Dedifferentiated amniotic fluid mesenchymal stem cell (primary cell): Measurements from ENCODE around the gene DMRTB1.

Experiments used
- DNase-seq: peaks from one replicate; pipeline ENCODE4 v3.0.0-alpha.2; 2016; ENCODE audit errors: extremely low spot score

DMRTB1 gene

DNA sequence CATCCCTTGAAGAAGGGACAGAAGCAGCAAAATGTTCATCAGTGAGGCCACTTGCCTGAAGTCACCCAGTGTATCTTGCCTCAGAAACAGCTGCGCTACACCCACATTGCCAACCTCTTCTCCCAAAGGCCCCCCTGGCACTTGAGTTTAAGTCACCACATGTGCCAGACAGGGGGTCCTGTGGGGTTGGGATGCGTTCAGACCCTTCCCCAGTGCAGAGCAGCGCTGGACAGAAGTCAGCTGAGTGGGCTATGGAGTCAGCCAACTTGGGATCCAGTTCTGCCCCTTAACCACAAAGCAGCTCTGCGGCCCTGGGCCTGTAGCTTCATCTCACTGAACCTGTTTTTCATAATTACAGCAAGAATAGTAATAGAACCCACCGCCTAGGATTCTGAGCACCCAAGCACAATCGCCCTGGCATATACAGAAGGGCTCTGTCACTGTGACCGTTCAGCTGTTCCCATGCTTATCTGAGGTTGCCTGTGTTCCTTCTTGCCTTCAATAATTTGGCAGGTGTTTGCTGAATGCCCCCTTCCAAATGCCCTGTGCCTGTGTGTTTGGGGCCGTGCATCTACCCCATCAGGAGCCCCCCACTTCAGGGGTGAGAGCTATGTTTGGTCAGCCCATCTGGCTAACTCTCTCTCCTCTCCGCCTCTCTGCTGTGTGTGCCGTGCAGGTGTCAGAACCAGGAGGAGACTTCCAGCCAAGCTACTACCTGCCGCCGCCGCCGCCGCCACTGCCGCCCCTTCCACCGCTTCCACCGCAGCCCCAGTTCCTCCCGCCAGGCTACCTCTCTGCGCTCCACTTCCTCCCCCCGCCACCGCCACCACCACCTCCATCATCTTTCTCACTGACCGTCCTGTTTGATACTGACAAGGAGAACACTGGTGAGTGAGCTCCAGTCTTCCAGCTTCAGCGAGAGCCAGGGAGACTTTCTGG, 5.0 kb downstream of the DMRTB1 start:
- no peak for DNase-seq

DNA sequence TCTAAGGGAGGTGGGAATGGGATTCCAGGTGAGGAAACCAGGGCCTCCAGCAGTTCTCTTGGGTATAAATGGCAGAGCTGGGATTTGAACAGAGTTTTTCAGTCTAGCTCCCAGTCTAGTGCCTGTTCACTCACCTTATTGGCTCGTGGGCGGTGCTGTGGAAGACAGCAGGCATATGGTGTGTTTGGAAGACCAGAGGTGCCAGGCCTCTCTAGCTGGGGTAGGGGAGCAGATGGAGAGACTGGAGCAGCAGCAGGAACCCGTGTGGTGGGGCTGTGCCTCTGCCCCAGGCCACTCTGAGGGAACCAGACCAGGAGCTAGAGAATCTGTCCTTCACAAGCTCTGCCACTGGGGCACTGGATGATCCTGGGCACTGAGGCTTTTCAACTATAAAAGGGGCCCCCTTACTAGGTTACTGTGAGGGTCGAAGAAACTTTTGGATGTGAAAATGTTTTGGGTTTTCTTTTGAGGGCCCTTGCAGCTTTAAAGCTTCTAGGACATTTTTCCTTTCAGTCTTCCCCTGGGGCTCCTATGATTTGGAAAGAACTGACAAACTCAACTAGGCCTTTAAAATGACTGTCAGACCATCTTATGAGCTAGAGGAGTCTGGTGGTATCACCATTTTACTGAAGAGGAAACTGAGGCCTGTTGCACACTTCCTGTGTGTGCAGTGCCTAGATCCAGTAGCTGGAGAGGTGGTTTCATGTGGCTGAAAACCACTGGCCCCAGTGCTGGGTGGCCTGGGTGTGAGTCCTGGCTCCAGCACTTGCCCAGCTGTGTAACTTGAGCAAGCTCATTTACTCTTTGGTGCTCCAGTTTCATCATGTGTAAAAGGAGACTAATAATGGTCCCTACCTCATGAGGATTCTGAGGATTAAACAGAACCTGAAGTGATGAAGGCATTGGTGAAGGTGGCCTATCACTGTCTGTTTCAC, 6.1 kb downstream of the DMRTB1 start:
- no peak for DNase-seq

DNA sequence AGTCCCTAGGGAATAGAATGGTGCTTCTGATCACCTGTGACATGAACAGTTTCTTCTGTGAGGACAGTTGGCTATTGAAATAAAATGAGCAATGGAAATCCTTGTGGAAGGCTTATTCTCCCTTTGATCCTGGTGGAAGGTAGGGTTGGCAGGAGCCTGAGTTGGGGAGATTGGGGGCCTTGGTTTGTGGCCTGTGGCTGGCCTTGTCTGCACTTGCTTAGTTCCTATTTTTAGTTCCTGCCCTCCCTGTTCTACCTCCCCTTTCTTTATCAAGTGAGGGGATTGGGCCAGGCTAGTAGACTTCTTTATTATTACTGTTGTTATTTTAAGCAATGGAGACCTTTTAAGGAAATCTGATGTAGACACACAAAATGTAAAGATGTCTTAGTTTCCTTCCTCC, 8.2 kb downstream of the DMRTB1 start:
- no peak for DNase-seq

DNA sequence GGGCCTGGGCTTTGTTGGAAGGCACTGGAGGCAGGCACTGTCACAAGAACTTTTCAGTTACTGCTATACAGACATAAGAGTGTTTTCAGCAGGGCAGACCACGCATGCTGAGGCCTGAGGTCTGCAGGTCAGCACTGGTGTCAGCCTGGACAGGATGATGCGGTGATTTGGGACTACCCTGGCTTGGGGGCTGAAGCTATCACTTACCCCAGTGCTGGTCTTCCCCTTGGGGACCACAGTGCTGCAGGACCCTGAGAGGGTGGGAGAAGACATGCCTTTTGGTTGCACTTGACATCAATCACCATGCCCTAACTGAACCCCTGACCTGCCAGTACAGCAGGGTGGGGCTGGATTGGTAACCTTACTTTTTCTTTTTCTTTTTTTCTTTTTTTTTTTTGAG, 9.2 kb downstream of the DMRTB1 start:
- no peak for DNase-seq

DNA sequence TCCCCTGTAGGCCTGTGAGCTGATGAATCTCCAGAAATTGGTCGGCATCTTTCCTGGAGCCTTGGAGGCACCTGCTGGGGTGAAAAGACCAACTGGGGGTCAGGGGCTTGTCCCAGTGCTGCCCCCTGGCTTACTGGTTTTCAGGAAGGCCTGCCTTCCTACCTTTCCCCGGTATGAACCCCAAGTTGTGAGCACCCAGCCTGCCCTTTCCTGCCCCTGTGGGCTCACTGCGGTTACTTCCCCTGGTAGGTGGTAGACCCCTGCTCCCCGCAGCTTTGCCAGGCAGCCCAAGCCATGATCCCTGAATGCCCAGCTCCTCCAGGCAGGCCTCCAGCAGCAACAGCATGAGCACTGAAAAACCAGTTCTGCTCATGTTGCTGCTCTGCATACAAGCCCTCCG, 10.2 kb downstream of the DMRTB1 start:
- no peak for DNase-seq

DNA sequence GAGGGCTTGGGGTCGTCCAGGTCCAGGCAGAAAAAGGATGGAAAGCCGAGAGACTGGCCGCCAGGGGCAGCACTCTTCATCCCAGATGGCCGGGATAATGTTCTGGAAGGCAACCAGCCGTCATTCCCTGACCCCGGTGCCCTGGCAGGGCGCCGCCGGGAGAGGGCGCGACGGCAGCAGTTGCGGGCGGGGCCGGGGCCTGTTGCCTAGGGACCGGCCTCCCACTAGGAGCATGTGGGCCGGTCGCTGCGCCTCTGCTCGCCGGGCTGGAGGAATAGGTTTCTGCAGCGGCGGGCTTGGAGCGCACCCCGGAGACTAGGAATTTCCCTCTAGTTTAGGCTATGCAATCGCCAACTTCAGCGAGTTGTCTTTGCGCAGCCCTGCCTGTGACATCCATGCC, 11.0 kb downstream of the DMRTB1 start:
- no peak for DNase-seq

DNA sequence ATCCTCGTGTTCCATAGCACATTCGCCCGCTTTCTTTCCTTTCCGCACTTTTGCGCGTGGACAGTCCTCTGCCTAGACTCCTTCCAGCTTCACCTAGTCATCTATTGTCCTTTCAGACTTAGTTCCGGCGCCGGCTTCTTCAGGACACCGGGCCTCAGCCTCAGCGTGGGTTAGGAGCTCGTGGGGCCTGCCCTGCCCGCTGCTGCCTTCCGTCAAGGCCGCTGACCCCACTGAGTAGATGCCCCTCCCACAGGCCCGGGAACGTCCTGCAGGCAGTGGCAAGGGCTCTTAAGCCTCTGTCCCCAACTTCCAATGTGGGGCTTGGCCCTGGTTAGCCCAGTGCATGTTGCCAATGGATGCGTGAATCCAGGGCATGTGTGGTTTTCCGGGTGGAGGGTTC, 11.4 kb downstream of the DMRTB1 start:
- DNase-seq: no peak

DNA sequence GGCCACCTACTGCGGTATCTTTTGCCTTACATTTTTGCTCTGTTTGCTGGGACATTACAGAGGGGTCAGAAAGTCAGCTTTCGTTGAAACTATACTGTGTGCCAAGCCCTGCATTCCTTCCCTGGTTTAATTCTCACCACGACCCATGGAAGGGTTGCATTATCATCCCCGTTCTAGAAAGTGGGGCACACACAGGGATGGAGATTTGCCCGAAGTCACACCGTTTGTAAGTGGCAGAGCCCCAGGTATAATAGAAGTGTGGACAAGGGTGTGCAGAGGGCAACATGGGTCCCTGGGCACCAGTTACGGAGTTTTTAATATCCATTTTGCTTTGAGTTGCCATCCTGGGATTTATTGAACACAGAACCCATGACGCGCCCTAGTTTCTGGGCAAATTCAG, 11.8 kb downstream of the DMRTB1 start:
- no peak for DNase-seq

DNA sequence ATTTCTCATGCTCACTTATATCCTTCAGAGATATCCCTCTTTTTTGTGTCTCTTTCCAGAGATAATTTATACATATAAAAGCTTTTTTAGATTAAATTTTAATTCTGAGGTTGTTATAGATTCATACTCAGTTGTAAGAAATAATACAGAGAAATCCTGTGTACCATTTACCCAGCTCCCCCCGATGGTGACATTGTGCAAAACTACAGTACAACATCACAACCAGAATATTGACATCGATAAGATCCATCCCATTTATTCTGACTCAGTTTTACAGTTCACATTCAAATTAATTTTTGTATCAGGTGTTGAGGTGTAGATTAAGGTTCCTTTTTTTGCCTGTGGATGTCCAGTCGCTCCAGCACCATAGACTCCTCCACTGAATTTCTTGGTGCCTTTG, 14.3 kb downstream of the DMRTB1 start:
- no peak for DNase-seq

DNA sequence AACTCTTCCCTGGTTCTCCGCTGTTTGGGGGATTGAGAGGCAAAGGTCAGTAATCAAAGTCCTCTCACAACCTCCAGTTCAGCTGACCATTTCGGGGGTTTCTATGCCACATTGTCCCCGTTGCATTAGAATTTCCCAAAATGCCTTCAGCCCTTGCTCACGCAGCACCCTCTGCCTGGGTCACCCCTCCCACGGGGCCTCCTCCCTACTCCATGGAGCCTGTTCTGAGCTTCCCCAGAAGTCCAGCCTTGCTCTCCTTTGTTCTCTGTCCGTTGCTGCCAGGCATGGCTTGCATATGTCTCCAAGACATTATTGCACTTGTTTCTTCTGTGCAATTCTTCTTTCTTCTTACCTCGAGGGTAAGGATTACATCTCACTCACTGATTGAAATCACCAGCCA, 16.5 kb downstream of the DMRTB1 start:
- no peak for DNase-seq

DNA sequence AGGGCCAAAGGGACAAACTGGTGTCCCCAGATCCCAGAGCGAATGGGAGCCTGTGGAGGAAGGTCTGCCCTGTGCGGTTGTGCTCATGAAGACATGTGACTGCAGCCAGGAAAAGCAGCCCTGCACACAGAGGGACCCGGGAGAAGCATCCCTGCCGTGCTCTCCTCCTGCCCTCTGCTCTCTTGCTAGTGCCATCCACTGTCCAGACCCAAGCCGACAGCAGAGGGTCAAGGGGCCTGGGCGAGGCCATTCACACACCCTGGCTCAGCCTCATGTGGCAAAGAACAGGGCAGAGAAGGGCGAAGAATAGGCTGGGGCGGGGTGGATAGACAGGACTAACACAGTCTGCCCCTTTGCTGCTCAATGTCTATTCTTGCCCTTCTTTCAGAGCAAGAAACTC, 17.4 kb downstream of the DMRTB1 start:
- DNase-seq: no peak

DNA sequence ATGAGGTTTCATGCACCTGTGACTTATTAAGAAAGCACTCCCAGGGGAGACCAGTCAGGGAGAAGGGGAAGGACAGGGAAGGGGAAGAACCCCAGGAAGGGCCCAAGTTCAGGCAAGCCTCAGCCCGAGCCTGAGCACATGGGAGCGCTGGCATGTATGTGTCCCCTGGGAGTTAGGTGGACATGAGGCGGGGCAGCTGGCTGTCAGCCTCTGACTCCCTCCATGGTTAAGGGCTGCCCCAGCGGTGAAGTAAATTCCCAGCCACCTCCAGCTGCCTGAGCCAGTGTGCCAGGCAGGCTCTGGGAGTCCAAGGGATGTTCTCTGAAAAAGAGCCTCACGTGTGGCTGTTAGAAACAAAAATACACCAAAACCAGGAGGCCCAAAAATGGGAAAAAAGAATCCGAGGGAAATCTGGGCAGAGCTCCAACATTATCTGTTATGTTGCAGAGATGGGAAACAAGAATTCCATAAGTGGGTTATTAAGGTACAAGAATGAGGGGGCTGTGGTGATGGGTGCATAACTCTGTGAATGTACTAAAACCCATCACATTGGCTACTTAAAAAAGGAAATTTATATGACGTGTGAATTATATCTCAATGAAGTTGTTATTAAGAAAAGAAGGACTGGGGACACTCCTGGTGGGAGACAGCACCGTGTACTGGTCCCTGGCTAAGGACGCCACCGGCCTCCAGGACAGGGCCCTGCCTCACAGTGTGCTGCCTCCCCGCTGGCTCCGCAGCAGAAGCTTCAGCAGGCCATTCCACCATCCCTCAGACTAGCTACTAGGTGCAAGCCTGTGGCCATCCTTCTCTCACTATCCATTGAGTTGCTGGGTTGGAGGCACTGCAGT, 18.7 kb downstream of the DMRTB1 start:
- DNase-seq: no peak

DNA sequence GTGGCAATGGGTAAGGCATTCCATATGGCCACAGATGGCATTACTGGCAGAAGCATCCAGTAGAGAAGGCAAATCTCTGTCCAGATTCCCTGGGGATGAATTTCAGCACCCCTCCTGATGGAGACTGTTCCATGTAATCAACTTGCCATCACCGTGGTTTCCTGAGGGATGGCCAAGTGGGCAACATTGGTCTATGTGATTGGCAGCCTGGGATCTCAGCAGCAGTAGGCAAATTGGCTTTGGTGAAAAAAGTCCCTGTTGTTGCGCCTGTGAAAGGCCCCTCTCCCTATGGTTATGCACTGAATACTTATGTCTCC, 19.3 kb downstream of the DMRTB1 start:
- no peak for DNase-seq

DNA sequence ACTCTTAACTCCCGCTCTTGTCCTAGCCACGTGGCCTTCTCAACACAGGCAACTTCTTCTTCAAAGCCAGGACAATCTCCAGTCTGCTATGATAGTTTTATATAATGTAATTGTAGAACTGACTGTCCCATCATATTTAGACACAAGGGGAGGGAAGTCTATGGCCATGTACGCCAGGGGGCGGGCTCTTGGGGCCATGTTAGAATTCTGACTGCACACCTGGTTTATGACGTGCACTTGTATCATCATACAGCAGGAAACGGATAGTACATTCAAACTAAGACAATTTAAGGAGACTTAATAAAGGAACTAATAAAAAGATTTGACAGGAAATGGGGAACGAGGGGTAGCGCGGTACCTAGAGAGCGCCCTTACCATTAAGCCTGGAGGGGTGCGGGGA, 21.5 kb downstream of the DMRTB1 start:
- DNase-seq: no peak

DNA sequence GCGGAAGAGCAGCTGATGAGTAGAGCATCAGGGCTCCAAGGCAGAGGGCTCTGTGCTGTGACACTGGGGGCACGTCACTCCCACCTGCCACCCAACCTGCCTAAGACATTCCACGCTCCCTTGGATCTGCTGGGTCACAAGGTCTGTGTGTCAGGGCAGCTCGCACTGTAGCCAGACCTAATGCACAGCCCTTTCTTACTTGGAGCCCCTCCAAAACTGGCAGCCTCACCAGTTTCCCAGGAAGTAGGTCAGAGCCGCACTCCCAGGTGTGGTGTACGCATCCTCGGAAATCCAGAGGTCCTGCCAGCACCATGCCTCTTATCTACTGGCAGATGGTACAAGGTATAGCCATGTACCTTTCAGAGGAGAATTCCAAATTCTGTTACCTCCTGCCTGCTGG, 22.3 kb downstream of the DMRTB1 start:
- no peak for DNase-seq

DNA sequence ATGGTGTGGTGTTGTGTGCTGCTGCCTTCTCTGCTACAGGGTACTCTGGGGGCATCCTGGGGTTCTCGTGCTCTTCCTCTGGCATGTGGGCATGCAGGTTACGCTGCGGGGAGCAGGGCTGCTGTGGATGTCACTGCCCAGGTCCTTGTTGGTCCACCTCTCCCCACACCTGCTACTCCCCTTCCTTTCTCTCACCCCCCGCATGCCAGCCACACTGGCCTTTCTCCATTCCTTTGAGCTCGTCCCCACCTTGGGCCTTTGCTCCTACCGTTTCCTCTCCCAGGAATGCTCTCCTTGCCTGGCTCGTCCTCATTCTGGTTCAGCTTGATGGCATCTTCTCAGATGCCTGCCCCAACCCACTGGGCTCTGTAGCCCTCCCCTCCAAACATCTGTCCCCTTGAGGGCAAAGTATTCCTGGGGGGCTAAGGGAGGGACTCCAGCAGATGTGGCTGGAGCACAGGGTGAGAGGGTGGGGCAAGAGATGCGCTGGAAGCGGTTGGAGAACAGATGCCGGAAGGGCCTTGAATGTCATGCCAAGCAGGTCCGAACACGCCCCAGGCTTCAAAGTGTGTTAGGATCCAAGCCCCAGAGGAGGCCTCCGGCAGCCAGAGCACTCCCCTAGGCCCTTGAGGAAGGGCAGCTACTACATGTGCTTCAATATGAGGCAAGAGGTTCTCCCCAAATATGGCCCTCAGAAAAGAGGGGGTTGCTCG, 23.4 kb downstream of the DMRTB1 start:
- DNase-seq: no peak

DNA sequence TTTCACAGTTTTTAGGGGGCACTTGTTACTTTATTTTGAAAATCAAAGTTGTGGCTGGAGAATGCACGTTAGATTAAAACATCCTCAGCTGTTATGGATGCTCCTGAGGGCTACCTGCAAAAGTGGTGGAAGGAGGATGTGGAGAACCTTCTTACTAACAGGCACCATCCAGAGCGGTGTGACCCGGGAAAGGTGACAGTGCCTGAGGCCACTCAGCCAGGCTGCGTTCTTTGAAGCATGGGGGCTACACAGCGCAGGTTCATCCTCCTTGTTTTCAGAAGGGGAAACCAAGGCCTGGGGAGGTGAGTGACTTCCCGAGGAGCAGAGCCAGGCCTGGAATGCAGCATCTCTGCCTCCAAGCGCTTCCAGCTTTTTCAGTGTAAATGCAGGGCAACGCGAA, 24.0 kb downstream of the DMRTB1 start:
- no peak for DNase-seq

DNA sequence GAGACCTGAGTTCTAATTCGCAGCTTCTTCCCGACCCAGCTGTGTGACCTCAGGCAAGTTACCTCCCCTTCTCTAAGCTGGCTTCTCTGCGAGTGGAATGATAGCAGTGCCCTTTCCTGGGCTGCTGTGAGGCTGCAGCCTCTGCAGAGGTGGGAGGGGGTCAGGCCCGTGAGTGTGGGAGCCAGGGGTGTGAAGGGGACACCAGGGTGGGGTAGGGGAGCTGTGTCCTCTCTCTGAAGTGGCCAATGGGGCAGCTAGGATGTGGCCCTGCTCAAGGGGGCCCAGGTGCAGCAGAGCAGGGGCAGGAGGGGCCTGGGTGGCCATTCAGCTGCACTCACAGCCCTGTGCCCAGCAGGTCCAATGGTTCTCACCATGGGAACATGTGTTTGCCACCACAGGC, 24.5 kb downstream of the DMRTB1 start:
- DNase-seq: no peak

DNA sequence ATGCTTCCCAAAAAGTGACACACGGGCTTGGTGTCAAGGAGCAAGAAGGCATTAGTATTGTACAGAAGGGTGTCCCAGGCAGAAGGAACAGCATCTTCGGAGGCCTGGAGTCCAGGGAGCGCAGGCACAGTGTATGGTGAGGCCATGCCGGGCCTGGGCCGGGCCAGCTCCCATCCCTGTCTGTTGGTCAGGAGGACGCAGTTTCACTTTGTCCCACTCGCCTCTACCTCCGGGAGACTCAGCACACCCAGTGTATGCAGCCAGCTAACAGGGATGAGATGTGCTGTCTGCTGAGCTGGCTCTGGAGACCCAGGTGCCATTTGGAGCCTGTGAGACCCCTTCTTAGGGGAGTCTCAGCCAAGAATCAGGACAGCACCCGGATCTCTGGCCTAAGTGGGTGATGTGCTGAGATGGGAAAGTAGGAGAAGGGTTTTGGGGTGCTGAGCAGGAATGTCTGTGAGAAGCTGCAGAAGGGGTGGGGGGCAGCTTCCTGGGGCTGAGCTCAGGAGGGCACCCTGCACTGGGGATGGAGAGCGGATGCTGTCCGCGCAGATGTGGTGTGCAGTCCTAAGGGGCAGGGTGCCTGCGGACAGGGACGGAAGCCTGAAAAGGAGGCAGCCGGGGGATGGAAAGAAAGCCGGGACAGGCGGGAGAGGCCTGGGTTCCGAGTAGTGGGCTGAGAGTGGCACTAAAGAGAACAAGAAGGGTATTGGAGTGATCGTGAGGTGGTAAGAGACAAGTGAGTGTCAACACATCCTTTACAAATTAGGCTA, 25.7 kb downstream of the DMRTB1 start:
- DNase-seq: no peak
